ENCODE data around the gene THUMPD3.

DNA sequence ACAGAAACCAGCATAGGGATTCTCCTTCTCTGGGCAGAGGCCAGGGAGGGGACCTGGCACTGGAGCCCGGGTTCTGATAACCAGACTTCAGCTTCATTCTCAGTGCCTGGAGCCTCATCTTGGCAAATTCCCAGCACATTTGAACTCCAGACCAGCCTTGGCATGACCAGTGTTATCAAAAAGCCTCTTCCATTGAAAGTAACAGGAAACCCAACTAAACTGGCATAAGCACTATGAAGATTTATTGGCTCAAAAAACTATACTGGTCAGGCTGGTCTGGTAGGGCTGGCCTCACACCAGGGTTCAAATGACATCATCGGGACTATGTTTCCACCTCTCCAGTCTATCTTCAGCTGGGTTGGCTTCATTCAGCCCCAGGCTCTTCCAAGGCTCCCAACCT lies 48.1 kb upstream of the THUMPD3 start:
- TF ChIP-seq, protein P1, sequence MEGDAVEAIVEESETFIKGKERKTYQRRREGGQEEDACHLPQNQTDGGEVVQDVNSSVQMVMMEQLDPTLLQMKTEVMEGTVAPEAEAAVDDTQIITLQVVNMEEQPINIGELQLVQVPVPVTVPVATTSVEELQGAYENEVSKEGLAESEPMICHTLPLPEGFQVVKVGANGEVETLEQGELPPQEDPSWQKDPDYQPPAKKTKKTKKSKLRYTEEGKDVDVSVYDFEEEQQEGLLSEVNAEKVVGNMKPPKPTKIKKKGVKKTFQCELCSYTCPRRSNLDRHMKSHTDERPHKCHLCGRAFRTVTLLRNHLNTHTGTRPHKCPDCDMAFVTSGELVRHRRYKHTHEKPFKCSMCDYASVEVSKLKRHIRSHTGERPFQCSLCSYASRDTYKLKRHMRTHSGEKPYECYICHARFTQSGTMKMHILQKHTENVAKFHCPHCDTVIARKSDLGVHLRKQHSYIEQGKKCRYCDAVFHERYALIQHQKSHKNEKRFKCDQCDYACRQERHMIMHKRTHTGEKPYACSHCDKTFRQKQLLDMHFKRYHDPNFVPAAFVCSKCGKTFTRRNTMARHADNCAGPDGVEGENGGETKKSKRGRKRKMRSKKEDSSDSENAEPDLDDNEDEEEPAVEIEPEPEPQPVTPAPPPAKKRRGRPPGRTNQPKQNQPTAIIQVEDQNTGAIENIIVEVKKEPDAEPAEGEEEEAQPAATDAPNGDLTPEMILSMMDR (conservative IDR thresholded peaks at IDR 0.05 in 1 of 2, IDR thresholded peaks at IDR 0.05 in 1 of 2; ENCODE audit: low read depth in 1 of 2, low read length in 2 of 2), result no peak
- TF ChIP-seq EZH2 (IDR thresholded peaks at IDR 0.05; ENCODE audit: low read length, missing control alignments), result no peak
